Hematopoietic multipotent progenitor cell treated with erythropoietin and hydrocortisone succinate and interleukin-3 and kit ligand, for 17 days (in vitro differentiated cells): ENCODE data around the gene EEF1AKMT2.
A peak's percentile ranks its signal among the peaks of the same experiment; 100 is the strongest.
"Not testable (repeated sequence)": the region's sequence is repeated elsewhere in the genome, so short reads cannot be mapped to it uniquely, and the experiment has no call there.

Source experiments
- DNase-seq: peaks from one replicate; pipeline ENCODE4 v3.0.0-alpha.2; 2015; ENCODE audit warnings: low spot score

EEF1AKMT2 gene

GRCh38 chr10:124755581-124755980 is 36.1 kb downstream of the EEF1AKMT2 start:
- no peak for DNase-seq

- no peak for DNase-seq
Measured at GRCh38 chr10:124754227-124754626, 37.5 kb downstream of the EEF1AKMT2 start.

- DNase-seq = no peak
Measured at GRCh38 chr10:124748953-124749645, 42.6 kb downstream of the EEF1AKMT2 start.

- DNase-seq = no peak
Measured at GRCh38 chr10:124748166-124748565, 43.5 kb downstream of the EEF1AKMT2 start.

GRCh38 chr10:124747745-124748144 is 43.9 kb downstream of the EEF1AKMT2 start:
- no peak for DNase-seq

- DNase-seq = no peak
Measured at GRCh38 chr10:124746992-124747391, 44.7 kb downstream of the EEF1AKMT2 start.

GRCh38 chr10:124746447-124746846 is 45.2 kb downstream of the EEF1AKMT2 start:
- DNase-seq = not testable (repeated sequence)

GRCh38 chr10:124745673-124746072 is 46.0 kb downstream of the EEF1AKMT2 start:
- DNase-seq = peak; percentile 84

GRCh38 chr10:124745252-124745651 is 46.4 kb downstream of the EEF1AKMT2 start:
- DNase-seq = no peak

GRCh38 chr10:124744102-124745050 is 47.3 kb downstream of the EEF1AKMT2 start, which contains the start of gene FAM53B:
Gene FAM53B (minus strand): TSS chr10:124744378. CDS start chr10:124706713, 37,665 bp downstream.
- DNase-seq = peak; percentile 83

- peak; percentile 22 for DNase-seq
Measured at GRCh38 chr10:124743191-124744101, 48.2 kb downstream of the EEF1AKMT2 start.

GRCh38 chr10:124742413-124743190 is 49.1 kb downstream of the EEF1AKMT2 start:
- peak; percentile 39 for DNase-seq

GRCh38 chr10:124741922-124742412 is 49.7 kb downstream of the EEF1AKMT2 start:
- peak; percentile 23 for DNase-seq

- peak; percentile 85 for DNase-seq
Measured at GRCh38 chr10:124741281-124741921, 50.3 kb downstream of the EEF1AKMT2 start.

GRCh38 chr10:124740369-124741280 is 51.1 kb downstream of the EEF1AKMT2 start:
- DNase-seq = peak; percentile 25

- peak; percentile 28 for DNase-seq
Measured at GRCh38 chr10:124739986-124740368, 51.7 kb downstream of the EEF1AKMT2 start.

GRCh38 chr10:124739119-124739921 is 52.4 kb downstream of the EEF1AKMT2 start:
- DNase-seq = peak; percentile 31

GRCh38 chr10:124738441-124738840 is 53.2 kb downstream of the EEF1AKMT2 start:
- DNase-seq = no peak
